Urinary bladder (tissue), 4 donors: ENCODE measurements around the gene ZNF236. TPM values are rescaled to one million over a fixed set of nuclear protein-coding genes. Genes with fewer than 3 reads are reported as not detected.

Source experiments
- DNase-seq: peaks from one replicate; pipeline ENCODE4 v3.0.0-alpha.2; 2015; ENCODE audit errors: extremely low spot score
- H3K27ac ChIP-seq: one replicate; pipeline ENCODE4 v1.5.1; 2013; ENCODE audit warnings: low read depth, mild to moderate bottlenecking, moderate library complexity
- H3K36me3 ChIP-seq: one replicate; pipeline ENCODE4 v1.6.1; 2013; ENCODE audit warnings: mild to moderate bottlenecking, moderate library complexity; ENCODE audit not compliant: insufficient read depth
- H3K4me1 ChIP-seq: one replicate; pipeline ENCODE4 v1.6.1; 2013; ENCODE audit warnings: mild to moderate bottlenecking, moderate library complexity; ENCODE audit not compliant: insufficient read depth
- H3K4me3 ChIP-seq: one replicate; pipeline ENCODE4 v1.5.1; 2013; ENCODE audit warnings: low read depth, low read length
- WGBS: extraction: QIAGEN DNeasy Blood & Tissue Kit; methylation state at CpG from one replicate; pipeline ENCODE4 v1.1.7; 2013; 5-methylcytosine and 5-hydroxymethylcytosine counted together
- polyA plus RNA-seq: library from polyadenylated mRNA; stranded (reverse); fragments of 200-250 nt; gene quantifications from one replicate; pipeline ENCODE4 v1.2.3, GENCODE V29; 2013
- total RNA-seq: library from RNA; depleted of rRNA; stranded (reverse); fragments of >200 nt; gene quantifications from one replicate; pipeline ENCODE4 v1.2.3, GENCODE V29; 2014
- donor health status: healthy with polysubstance abuse.
- donor health status: healthy.

Gene ZNF236
- total and polyA plus RNA-seq, 2 donors, result 4.0 to 24.7 TPM

DNA sequence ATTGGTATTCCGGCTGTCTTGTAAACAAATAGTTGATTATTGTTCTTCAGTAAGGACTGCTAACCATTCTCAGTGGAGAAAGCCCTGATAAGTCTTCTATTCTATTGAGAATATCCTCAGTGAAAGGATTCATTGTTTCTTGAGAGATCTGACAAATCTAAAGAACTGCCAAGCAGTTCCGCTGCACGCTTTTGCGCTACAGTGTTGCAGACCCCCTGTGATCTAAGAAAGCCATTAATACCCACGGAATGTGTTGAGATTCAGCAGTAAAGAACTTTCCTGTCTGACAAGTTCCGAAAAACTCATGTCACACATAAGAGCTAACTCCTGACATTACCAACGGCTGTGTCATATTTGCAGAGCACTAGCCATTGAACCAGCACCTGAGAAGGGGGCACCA lies 63.8 kb downstream of the ZNF236 start:
- WGBS, result 83% methylated on average over 7 of the region's 7 CpGs
- no peak for DNase-seq
- H3K36me3 ChIP-seq, result no peaks in the 10 kb centered on the region
- H3K4me1 ChIP-seq, result no peaks in the 10 kb centered on the region
- H3K4me3 ChIP-seq, result no peak overlapping the region
- H3K27ac ChIP-seq, result no peak overlapping the region

- H3K36me3 ChIP-seq, result no peaks in the 10 kb centered on the region
- H3K4me1 ChIP-seq, result no peaks in the 10 kb centered on the region
- H3K27ac ChIP-seq, result no peak overlapping the region
- WGBS, result 95% methylated on average over 8 of the region's 8 CpGs
- H3K4me3 ChIP-seq, result no peak overlapping the region
- no peak for DNase-seq
Measured at GRCh38 chr18:76889091-76889699, 66.8 kb downstream of the ZNF236 start.

DNA sequence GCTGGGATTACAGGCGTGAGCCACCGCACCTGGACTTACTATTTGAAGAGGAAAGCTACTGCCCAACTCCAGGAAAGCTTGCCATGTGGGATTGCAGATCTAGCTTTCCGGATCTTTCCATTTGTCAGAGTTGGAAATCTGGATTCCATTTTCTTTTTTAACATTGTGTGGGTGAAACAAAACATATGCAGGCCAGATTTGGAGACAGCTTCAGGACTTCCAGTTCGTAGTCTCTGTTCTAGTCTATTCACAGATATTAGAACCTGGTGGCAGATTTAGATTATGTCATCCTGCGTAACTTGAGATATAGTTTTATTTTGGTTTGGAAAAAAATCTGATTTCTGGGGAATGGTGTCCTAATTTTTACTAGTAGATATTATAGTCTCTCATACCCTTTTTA lies 70.5 kb downstream of the ZNF236 start:
- Histone ChIP-seq H3K4me1 (no peaks in the 10 kb centered on the region), H3K4me3 (no peak overlapping the region), H3K36me3 (peaks cover 3% of the 10 kb centered on the region), H3K27ac (no peak overlapping the region)
- DNase-seq, result no peak
- 89% methylated on average over 5 of the region's 5 CpGs for WGBS

DNA sequence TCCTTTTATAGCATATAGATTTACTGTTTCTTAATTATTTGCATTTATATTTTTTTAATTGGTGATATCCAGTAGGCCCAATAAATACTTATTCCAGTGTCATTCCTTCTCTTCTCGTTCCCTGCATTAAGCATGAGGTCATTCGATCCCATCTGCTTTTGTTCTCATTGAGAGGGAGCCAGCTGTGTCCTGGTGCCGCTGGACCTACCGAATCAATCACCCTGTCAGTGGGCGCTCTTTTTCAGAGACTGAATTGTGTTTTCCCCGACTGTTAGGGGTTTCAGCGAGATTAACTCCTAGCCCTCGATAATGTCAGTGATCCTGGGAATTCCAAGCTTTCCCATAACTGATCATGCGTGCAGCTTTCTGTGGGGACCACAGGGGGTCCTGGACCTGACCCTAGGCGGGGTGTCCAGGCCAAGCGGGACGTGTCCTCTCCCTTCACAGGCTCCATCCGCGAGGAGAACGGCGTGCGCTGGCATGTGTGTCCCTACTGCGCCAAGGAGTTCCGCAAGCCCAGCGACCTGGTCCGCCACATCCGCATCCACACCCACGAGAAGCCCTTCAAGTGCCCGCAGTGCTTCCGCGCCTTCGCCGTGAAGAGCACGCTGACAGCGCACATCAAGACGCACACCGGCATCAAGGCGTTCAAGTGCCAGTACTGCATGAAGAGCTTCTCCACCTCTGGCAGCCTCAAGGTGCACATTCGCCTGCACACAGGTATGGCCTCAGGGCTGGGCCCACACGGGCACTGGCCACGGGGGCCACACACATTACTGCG lies 72.4 kb downstream of the ZNF236 start:
- WGBS, result 95% methylated on average over 37 of the region's 37 CpGs
- H3K4me1 ChIP-seq, result no peaks in the 10 kb centered on the region
- no peak overlapping the region for H3K27ac ChIP-seq
- no peak for DNase-seq
- peaks cover 5% of the 10 kb centered on the region for H3K36me3 ChIP-seq
- no peak overlapping the region for H3K4me3 ChIP-seq

- DNase-seq, result no peak
- Histone ChIP-seq H3K36me3 (peaks cover 5% of the 10 kb centered on the region), H3K27ac (no peak overlapping the region), H3K4me1 (no peaks in the 10 kb centered on the region), H3K4me3 (no peak overlapping the region)
- over 99% methylated on average over 3 of the region's 3 CpGs for WGBS
Measured at GRCh38 chr18:76895498-76895897, 73.1 kb downstream of the ZNF236 start.

GRCh38 chr18:76896677-76897076 lies 74.3 kb downstream of the ZNF236 start:
- no peak for DNase-seq
- Histone ChIP-seq H3K4me3 (no peak overlapping the region), H3K27ac (no peak overlapping the region), H3K4me1 (no peaks in the 10 kb centered on the region), H3K36me3 (peaks cover 7% of the 10 kb centered on the region)

GRCh38 chr18:76897257-76897656 lies 74.9 kb downstream of the ZNF236 start:
- DNase-seq, result no peak
- Histone ChIP-seq H3K4me3 (no peak overlapping the region), H3K27ac (no peak overlapping the region), H3K36me3 (peaks cover 7% of the 10 kb centered on the region), H3K4me1 (no peaks in the 10 kb centered on the region)
- WGBS, result 100% methylated on average over 2 of the region's 2 CpGs

GRCh38 chr18:76903386-76903785 lies 81.0 kb downstream of the ZNF236 start:
- 89% methylated on average over 6 of the region's 6 CpGs for WGBS
- no peak for DNase-seq
- H3K27ac ChIP-seq, result no peak overlapping the region
- no peak overlapping the region for H3K4me3 ChIP-seq
- H3K4me1 ChIP-seq, result no peaks in the 10 kb centered on the region
- H3K36me3 ChIP-seq, result peaks cover 6% of the 10 kb centered on the region

GRCh38 chr18:76905821-76906220 lies 83.5 kb downstream of the ZNF236 start:
- WGBS, result 96% methylated on average over 4 of the region's 4 CpGs

GRCh38 chr18:76908277-76908676 lies 85.9 kb downstream of the ZNF236 start:
- H3K4me1 ChIP-seq, result no peaks in the 10 kb centered on the region
- no peak for DNase-seq
- no peak overlapping the region for H3K4me3 ChIP-seq
- H3K27ac ChIP-seq, result no peak overlapping the region
- WGBS, result 98% methylated on average over 10 of the region's 10 CpGs
- peaks cover 2% of the 10 kb centered on the region for H3K36me3 ChIP-seq

More at GRCh38 chr18:76905821-76906220, 83.5 kb downstream of the ZNF236 start:
- Histone ChIP-seq H3K27ac (no peak overlapping the region), H3K36me3 (peaks cover 2% of the 10 kb centered on the region), H3K4me3 (no peak overlapping the region), H3K4me1 (no peaks in the 10 kb centered on the region)
- no peak for DNase-seq

- H3K4me1 ChIP-seq, result no peaks in the 10 kb centered on the region
- H3K36me3 ChIP-seq, result peaks cover 5% of the 10 kb centered on the region
- DNase-seq, result no peak
- no peak overlapping the region for H3K27ac ChIP-seq
- WGBS, result 82% methylated on average over 4 of the region's 4 CpGs
- H3K4me3 ChIP-seq, result no peak overlapping the region
Measured at GRCh38 chr18:76909439-76909838, 87.1 kb downstream of the ZNF236 start.

DNA sequence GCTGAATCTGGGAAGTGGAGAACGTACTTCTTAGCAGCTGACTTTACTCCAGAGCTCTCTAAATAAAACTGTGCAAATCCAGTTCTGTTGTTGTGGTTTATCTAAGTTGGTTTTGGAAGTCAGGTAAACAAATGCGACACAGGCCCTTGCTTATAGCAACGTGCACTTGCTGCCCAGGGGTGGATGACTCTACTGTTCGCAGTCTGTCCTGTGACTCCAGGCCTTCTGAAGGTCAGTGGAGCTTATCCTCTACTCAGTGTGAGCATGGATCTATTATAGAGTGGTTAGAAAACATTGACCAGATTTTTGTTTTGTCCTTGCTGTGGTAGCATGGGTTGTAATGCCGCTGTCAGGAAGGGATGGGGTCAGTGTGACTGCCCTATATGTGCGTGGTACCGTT lies 89.1 kb downstream of the ZNF236 start:
- DNase-seq, result no peak
- peaks cover 3% of the 10 kb centered on the region for H3K36me3 ChIP-seq
- no peaks in the 10 kb centered on the region for H3K4me1 ChIP-seq
- H3K27ac ChIP-seq, result no peak overlapping the region
- WGBS, result 89% methylated on average over 7 of the region's 7 CpGs
- no peak overlapping the region for H3K4me3 ChIP-seq

DNA sequence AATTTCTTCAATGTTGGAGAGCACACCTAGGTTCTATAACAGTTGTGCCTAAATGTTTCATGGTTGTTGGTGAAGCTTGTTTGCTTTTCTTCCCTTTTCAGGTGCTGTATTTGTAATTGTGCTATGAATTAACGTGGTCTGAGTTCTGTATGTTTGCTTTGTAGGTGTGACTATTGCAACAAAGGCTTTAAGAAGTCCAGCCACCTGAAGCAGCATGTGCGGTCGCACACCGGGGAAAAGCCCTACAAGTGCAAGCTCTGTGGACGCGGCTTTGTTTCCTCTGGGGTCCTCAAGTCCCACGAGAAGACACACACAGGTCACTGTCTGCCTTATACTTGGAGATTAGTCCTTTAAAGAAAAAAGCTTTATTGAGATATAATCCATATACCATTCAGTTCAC lies 91.2 kb downstream of the ZNF236 start:
- WGBS, result 93% methylated on average over 7 of the region's 7 CpGs
- no peak for DNase-seq
- peaks cover 3% of the 10 kb centered on the region for H3K36me3 ChIP-seq

DNA sequence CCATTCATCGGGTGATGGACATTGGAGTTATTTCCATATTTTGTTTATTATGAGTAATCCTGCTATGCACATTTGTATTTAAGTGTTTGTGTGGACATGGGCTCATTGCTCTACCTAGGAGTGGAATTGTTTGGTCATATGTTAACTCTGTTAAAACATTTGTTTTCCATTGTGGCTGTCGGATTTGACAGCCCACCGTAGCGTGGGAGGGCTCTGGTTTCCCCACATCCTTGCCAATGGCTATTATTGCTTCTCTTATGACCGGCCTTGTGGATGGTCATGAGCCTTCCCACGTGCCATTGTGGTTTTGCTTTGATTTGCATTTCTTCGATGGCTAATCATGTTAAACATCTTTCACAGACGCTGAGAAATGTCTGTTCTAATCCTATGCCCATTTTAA lies 92.0 kb downstream of the ZNF236 start:
- no peak overlapping the region for H3K27ac ChIP-seq
- H3K4me3 ChIP-seq, result no peak overlapping the region
- no peak for DNase-seq
- peaks cover 3% of the 10 kb centered on the region for H3K36me3 ChIP-seq
- WGBS, result 83% methylated on average over 8 of the region's 8 CpGs
- no peaks in the 10 kb centered on the region for H3K4me1 ChIP-seq

More for the DNA sequence above, 91.2 kb downstream of the ZNF236 start:
- H3K4me1 ChIP-seq, result no peaks in the 10 kb centered on the region
- no peak overlapping the region for H3K4me3 ChIP-seq
- no peak overlapping the region for H3K27ac ChIP-seq
